HCEC 1CT (cell line): ENCODE results near the gene LITAF.

ENCODE experiments used
- DNase-seq: peaks from one replicate; pipeline ENCODE4 v3.0.0-alpha.2; 2017

Gene LITAF

GRCh38 chr16:11547118-11547916 is 39.4 kb downstream of the LITAF start:
- no peak for DNase-seq

- peak; percentile 33 for DNase-seq
These were observed 40.1 kb downstream of the LITAF start for GRCh38 chr16:11546608-11547061.

- no peak for DNase-seq
These were observed 42.9 kb downstream of the LITAF start for GRCh38 chr16:11543661-11544393.

- DNase-seq, result no peak
These were observed 44.5 kb downstream of the LITAF start for GRCh38 chr16:11542069-11542744.

- DNase-seq, result no peak
These were observed 47.1 kb downstream of the LITAF start for GRCh38 chr16:11539641-11540050.

GRCh38 chr16:11538880-11539279 is 47.8 kb downstream of the LITAF start:
- no peak for DNase-seq

- DNase-seq, result no peak
These were observed 50.4 kb downstream of the LITAF start for GRCh38 chr16:11536104-11536866.

- DNase-seq, result no peak
These were observed 51.2 kb downstream of the LITAF start for GRCh38 chr16:11535494-11535893.

- DNase-seq, result no peak
These were observed 52.5 kb downstream of the LITAF start for GRCh38 chr16:11534262-11534661.

GRCh38 chr16:11533588-11533987 is 53.1 kb downstream of the LITAF start:
- no peak for DNase-seq

GRCh38 chr16:11530171-11530940 is 56.4 kb downstream of the LITAF start:
- DNase-seq, result no peak

GRCh38 chr16:11529285-11529684 is 57.4 kb downstream of the LITAF start:
- no peak for DNase-seq

- no peak for DNase-seq
These were observed 58.7 kb downstream of the LITAF start for GRCh38 chr16:11528053-11528452.

- DNase-seq, result no peak
These were observed 59.9 kb downstream of the LITAF start for GRCh38 chr16:11526655-11527350.

GRCh38 chr16:11524098-11524760 is 62.5 kb downstream of the LITAF start:
- DNase-seq, result no peak

- no peak for DNase-seq
These were observed 65.7 kb downstream of the LITAF start for GRCh38 chr16:11521055-11521454.

GRCh38 chr16:11520442-11520841 is 66.3 kb downstream of the LITAF start:
- DNase-seq, result no peak

- DNase-seq, result no peak
These were observed 68.8 kb downstream of the LITAF start for GRCh38 chr16:11517961-11518360.

GRCh38 chr16:11515540-11516430 is 70.9 kb downstream of the LITAF start:
- DNase-seq, result no peak

- no peak for DNase-seq
These were observed 72.4 kb downstream of the LITAF start for GRCh38 chr16:11514283-11514682.
